GM21717 (cell line): Measurements from ENCODE around the gene TRIM16.
"Not testable (repeated sequence)": the region's sequence is repeated elsewhere in the genome, so short reads cannot be mapped to it uniquely, and the experiment has no call there.

Experiments
- ATAC-seq: cut with Tn5 transposase; IDR thresholded peaks from one replicate; pipeline ENCODE4 v1.9.1; 2021; ENCODE audit warnings: mild to moderate bottlenecking, moderate library complexity; ENCODE audit not compliant: unreplicated experiment

The TRIM16 gene

GRCh38 chr17:15659236-15659635 lies 24.9 kb downstream of the TRIM16 start:
- ATAC-seq: no peak

GRCh38 chr17:15658296-15658695 lies 25.8 kb downstream of the TRIM16 start:
- ATAC-seq: no peak

GRCh38 chr17:15657868-15658267 lies 26.2 kb downstream of the TRIM16 start:
- ATAC-seq: no peak

- ATAC-seq: no peak
Measured at GRCh38 chr17:15654886-15655561, 29.1 kb downstream of the TRIM16 start.

- ATAC-seq: not testable (repeated sequence)
Measured at GRCh38 chr17:15654401-15654800, 29.7 kb downstream of the TRIM16 start.

- ATAC-seq: no peak
Measured at GRCh38 chr17:15652960-15653359, 31.2 kb downstream of the TRIM16 start.

GRCh38 chr17:15651583-15652110 lies 32.5 kb downstream of the TRIM16 start:
- no peak for ATAC-seq

- no peak for ATAC-seq
Measured at GRCh38 chr17:15650741-15651582, 33.1 kb downstream of the TRIM16 start.

GRCh38 chr17:15649861-15650421 lies 34.2 kb downstream of the TRIM16 start:
- no peak for ATAC-seq

- no peak for ATAC-seq
Measured at GRCh38 chr17:15648386-15648785, 35.7 kb downstream of the TRIM16 start.

GRCh38 chr17:15645942-15646312 lies 38.2 kb downstream of the TRIM16 start:
- ATAC-seq: not testable (repeated sequence)

GRCh38 chr17:15645099-15645941 lies 38.8 kb downstream of the TRIM16 start:
- not testable (repeated sequence) for ATAC-seq

- not testable (repeated sequence) for ATAC-seq
Measured at GRCh38 chr17:15642505-15643251, 41.4 kb downstream of the TRIM16 start.

GRCh38 chr17:15642014-15642413 lies 42.1 kb downstream of the TRIM16 start:
- not testable (repeated sequence) for ATAC-seq

- not testable (repeated sequence) for ATAC-seq
Measured at GRCh38 chr17:15630930-15631453, 53.1 kb downstream of the TRIM16 start.

GRCh38 chr17:15629991-15630390 lies 54.1 kb downstream of the TRIM16 start:
- ATAC-seq: not testable (repeated sequence)

- ATAC-seq: not testable (repeated sequence)
Measured at GRCh38 chr17:15623661-15624209, 60.4 kb downstream of the TRIM16 start.

GRCh38 chr17:15623255-15623654 lies 60.9 kb downstream of the TRIM16 start:
- not testable (repeated sequence) for ATAC-seq

GRCh38 chr17:15622124-15622523 lies 62.0 kb downstream of the TRIM16 start:
- not testable (repeated sequence) for ATAC-seq
